K562 (cell line): ENCODE data around the gene PPT2. TPM values are rescaled to one million over a fixed set of nuclear protein-coding genes. Genes with fewer than 3 reads are reported as not detected.

Experiments used
- ATAC-seq: fragments of 200-7000 bp; cut with Tn5 transposase; 3 replicates; pipeline ENCODE4 v1.9.1; 2020; ENCODE audit warnings: moderate library complexity
- BruUV-seq: library from RNA; stranded (reverse); fragments of 400-500 nt; replicated peaks from 2 replicates; lab custom pipeline; 2021; lab: Mats Ljungman, UMichigan
- CTCF ChIA-PET: fragments of 300-600 bp; formaldehyde crosslinking; extraction: SDS; loops from one replicate; lab custom pipeline; 2021; ENCODE audit warnings: low intra/inter-chr PET ratio; lab: Yijun Ruan, JAX
- POLR2A ChIA-PET: fragments of 300-600, 350-650 bp; sonication (Branson Sonifier 250); formaldehyde crosslinking; extraction: SDS; loops from one replicate; lab custom pipeline; 2021; ENCODE audit warnings: antibody characterized with exemption, inconsistent platforms; lab: Yijun Ruan, JAX
- DNase-seq, 4 experiments: peaks; one replicate each; pipeline versions ENCODE4 v3.0.0 to v3.0.0-alpha.2; 2011 to 2018; ENCODE audit warnings: low spot score in 3 of 4, mixed read lengths in 3 of 4; ENCODE audit errors: extremely low read depth in 1 of 4
- FAIRE-seq: peaks from 2 replicates; lab custom pipeline; 2011; peaks lifted over from hg19 to GRCh38; lab: Jason Lieb, UNC
- H2AFZ ChIP-seq: 2 replicates; pipeline ENCODE4 v1.6.0; 2011; ENCODE audit warnings: low read depth, low read length, control low read depth, inconsistent platforms
- H3K27ac ChIP-seq: fragments of 200-600 bp; 3 replicates; pipeline ENCODE4 v1.8.0; 2011; ENCODE audit warnings: low read depth, mild to moderate bottlenecking, control low read depth, inconsistent platforms, low read length, moderate library complexity, mixed read lengths; ENCODE audit errors: extremely low read depth
- H3K27me3 ChIP-seq, 2 experiments: fragments of 300-600 bp in 1 of 2; 2 replicates in 1 of 2; 3 replicates in 1 of 2; pipeline versions ENCODE4 v1.6.0 to v1.8.0; 2011; ENCODE audit warnings: inconsistent platforms in 2 of 2, low read length in 2 of 2, mild to moderate bottlenecking in 1 of 2, mixed read lengths in 1 of 2, moderate library complexity in 1 of 2; ENCODE audit not compliant: control insufficient read depth in 2 of 2, insufficient read depth in 2 of 2
- H3K36me3 ChIP-seq: fragments of 300-600 bp; 3 replicates; pipeline ENCODE4 v1.8.0; 2011; ENCODE audit warnings: mild to moderate bottlenecking, low read length, inconsistent platforms; ENCODE audit not compliant: control insufficient read depth, insufficient read depth
- H3K4me1 ChIP-seq, 2 experiments: fragments of 200-600 bp in 1 of 2; replicated peaks in 1 of 2; 2 replicates in 1 of 2; 3 replicates in 1 of 2; pipeline versions ENCODE4 v1.5.1 to v1.8.0; 2011; ENCODE audit warnings: inconsistent platforms in 2 of 2, low read length in 2 of 2, mild to moderate bottlenecking in 1 of 2, mixed read lengths in 1 of 2, moderate library complexity in 1 of 2; ENCODE audit not compliant: control insufficient read depth in 2 of 2, insufficient read depth in 2 of 2
- H3K4me2 ChIP-seq: 2 replicates; pipeline ENCODE4 v1.6.1; 2011; ENCODE audit warnings: low read length, control low read depth, inconsistent platforms, mixed read lengths; ENCODE audit not compliant: insufficient read depth
- H3K4me3 ChIP-seq: fragments of 200-600 bp; sonication (generic), shearing (Covaris generic); 2 replicates; pipeline ENCODE4 v1.5.1; 2016; ENCODE audit warnings: control low read depth, inconsistent platforms
- H3K79me2 ChIP-seq: fragments of 200-600 bp; 3 replicates; pipeline ENCODE4 v1.8.0; 2011; ENCODE audit warnings: low read length, inconsistent platforms; ENCODE audit not compliant: control insufficient read depth, insufficient read depth
- H3K9ac ChIP-seq, 2 experiments: 2 replicates each; pipeline versions ENCODE4 v1.6.0 to v1.6.1; 2011; ENCODE audit warnings: low read depth in 2 of 2, low read length in 2 of 2, control low read depth in 1 of 2, inconsistent platforms in 1 of 2, mild to moderate bottlenecking in 1 of 2, mixed read lengths in 1 of 2; ENCODE audit not compliant: insufficient read depth in 1 of 2
- H3K9me1 ChIP-seq: one replicate; pipeline ENCODE4 v1.6.0; 2011; ENCODE audit warnings: inconsistent platforms, mild to moderate bottlenecking, low read length, moderate library complexity; ENCODE audit not compliant: control insufficient read depth, insufficient read depth
- H3K9me3 ChIP-seq: replicated peaks from 2 replicates; pipeline ENCODE4 v1.5.1; 2011; ENCODE audit warnings: low read depth, low read length, inconsistent platforms; ENCODE audit not compliant: control insufficient read depth, insufficient read depth
- H4K20me1 ChIP-seq: replicated peaks from 2 replicates; pipeline ENCODE4 v1.6.1; 2011; ENCODE audit warnings: low read length, inconsistent platforms, mixed read lengths; ENCODE audit not compliant: control insufficient read depth, insufficient read depth
- CBX2 ChIP-seq: fragments of 200-600 bp; sonication (generic); IDR thresholded peaks from one replicate; pipeline ENCODE4 v1.6.1; 2012; ENCODE audit warnings: mild to moderate bottlenecking, low read length, inconsistent platforms; ENCODE audit not compliant: insufficient read depth, poor library complexity, severe bottlenecking
- EGR1 ChIP-seq: fragments of 450-650 bp; conservative IDR thresholded peaks from 2 replicates; pipeline ENCODE4 v1.6.1; 2017; ENCODE audit warnings: mild to moderate bottlenecking
- HDAC1 ChIP-seq, 2 experiments: fragments of 450-650 bp; IDR thresholded peaks; 2 replicates each; pipeline ENCODE4 v1.6.1; 2016 to 2017; ENCODE audit warnings: inconsistent platforms in 1 of 2, mild to moderate bottlenecking in 1 of 2, moderate library complexity in 1 of 2
- KDM4B ChIP-seq, 2 experiments: fragments of 450-650 bp in 1 of 2; sonication (generic) in 1 of 2; IDR thresholded peaks; 2 replicates each; pipeline ENCODE4 v1.6.1; 2016 to 2017; ENCODE audit warnings: borderline replicate concordance in 2 of 2, antibody characterized with exemption in 1 of 2, low read depth in 1 of 2, mild to moderate bottlenecking in 1 of 2
- KLF13 ChIP-seq: fragments of 450-650 bp; IDR thresholded peaks from 2 replicates; pipeline ENCODE4 v1.6.1; 2016; ENCODE audit warnings: missing genetic modification characterization, low read depth, mild to moderate bottlenecking, missing compliant biosample characterization, moderate library complexity, borderline replicate concordance
- KLF6 ChIP-seq: fragments of 250-450 bp; sonication (Bioruptor Pico); IDR thresholded peaks from 2 replicates; pipeline ENCODE4 v1.4.0; 2020; ENCODE audit warnings: mild to moderate bottlenecking, moderate library complexity, borderline replicate concordance
- MCM7 ChIP-seq, 2 experiments: fragments of 450-650 bp; IDR thresholded peaks; 2 replicates each; pipeline ENCODE4 v1.6.1; 2016 to 2018
- MYNN ChIP-seq, 2 experiments: sonication (generic); formaldehyde crosslinking in 1 of 2; IDR thresholded peaks; 2 replicates each; pipeline versions ENCODE4 v1.5.0 to v1.6.1; 2016 to 2020; ENCODE audit warnings: antibody characterized with exemption in 1 of 2, missing genetic modification reagents in 1 of 2
- PML ChIP-seq: IDR thresholded peaks from 2 replicates; pipeline ENCODE4 v1.6.1; 2012; ENCODE audit warnings: low read length, inconsistent platforms
- RBFOX2 ChIP-seq: fragments of 200-400 bp; formaldehyde crosslinking; IDR thresholded peaks from 2 replicates; pipeline ENCODE4 v1.6.1; 2017; ENCODE audit warnings: low read depth, mild to moderate bottlenecking, low read length, moderate library complexity
- TGIF2 ChIP-seq: sonication (generic); formaldehyde crosslinking; IDR thresholded peaks from 2 replicates; pipeline ENCODE4 v1.8.1; 2022; ENCODE audit warnings: mild to moderate bottlenecking, missing genetic modification reagents, moderate library complexity
- XRCC5 ChIP-seq: fragments of 200-400 bp; formaldehyde crosslinking; IDR thresholded peaks from 2 replicates; pipeline ENCODE4 v1.6.1; 2017; ENCODE audit warnings: low read depth, mild to moderate bottlenecking, low read length
- ZNF354B ChIP-seq: fragments of 250-450 bp; sonication (Bioruptor Pico); IDR thresholded peaks from 2 replicates; pipeline ENCODE4 v1.4.0; 2020
- WGBS: fragments of 100-300 bp; shearing (Covaris generic); methylation state at CpG from one replicate; pipeline ENCODE4 v1.1.6; 2016; ENCODE audit warnings: low coverage, mixed read lengths; ENCODE audit not compliant: insufficient coverage; ENCODE audit errors: missing lambda C conversion rate; 5-methylcytosine and 5-hydroxymethylcytosine counted together
- in situ Hi-C: fragments of 300-500 bp; cut with MboI; formaldehyde crosslinking; loops from 4 replicates; pipeline ENCODE4 v1.15.0; 2018; ENCODE audit warnings: inconsistent platforms, mixed read lengths
- intact Hi-C: fragments of 100-400 bp; cut with micrococcal nuclease; formaldehyde crosslinking; loops from 2 replicates; pipeline ENCODE4 v1.14.2; 2022
- polyA plus RNA-seq, 8 experiments: library from polyadenylated mRNA; depleted of rRNA in 4 of 8; stranded (reverse) in 5 of 8; unstranded in 3 of 8; fragments of >200 nt; fragmentation: Nextera tagmentation in 2 of 8; fragmentation: Illumina TruSeq in 1 of 8; extraction: Ambion mirVana in 2 of 8; extraction: Trizol in 1 of 8; gene quantifications; 2 replicates each; pipeline versions ENCODE4 v1.2.1 to v1.2.3, GENCODE V29; 2011 to 2014; ENCODE audit warnings: inconsistent platforms in 1 of 8, missing spikeins in 1 of 8
- total RNA-seq, 7 experiments: library from RNA; depleted of rRNA in 6 of 7; stranded (reverse); fragments of >200 nt in 6 of 7; fragmentation: Illumina TruSeq in 2 of 7; extraction: Trizol in 2 of 7; gene quantifications; 2 replicates each; pipeline versions ENCODE4 v1.2.1 to v1.2.3, GENCODE V29; 2011 to 2021; ENCODE audit warnings: low replicate concordance in 1 of 7
- TF ChIP-seq, protein P1 (sequence below), 2 experiments: fragments of 450-650 bp; conservative IDR thresholded peaks; 2 replicates each; pipeline ENCODE4 v1.6.1; 2017; ENCODE audit warnings: mild to moderate bottlenecking in 2 of 2, moderate library complexity in 2 of 2
- TF ChIP-seq, protein P2 (sequence below): sonication (generic); formaldehyde crosslinking; IDR thresholded peaks from 2 replicates; pipeline ENCODE4 v1.8.1; 2023; ENCODE audit warnings: mild to moderate bottlenecking, missing genetic modification reagents
- TF ChIP-seq, protein P3 (sequence below): sonication (generic); formaldehyde crosslinking; IDR thresholded peaks from 2 replicates; pipeline ENCODE4 v1.8.0; 2022; ENCODE audit warnings: missing genetic modification reagents, mild to moderate bottlenecking, borderline replicate concordance

PPT2 gene
- total and polyA plus RNA-seq, 9 of the 15 experiments (the other 6 are each of a cell fraction or from before 2014, with no cell fraction given), result 27.4 to 98.8 (median 69.9) TPM

DNA sequence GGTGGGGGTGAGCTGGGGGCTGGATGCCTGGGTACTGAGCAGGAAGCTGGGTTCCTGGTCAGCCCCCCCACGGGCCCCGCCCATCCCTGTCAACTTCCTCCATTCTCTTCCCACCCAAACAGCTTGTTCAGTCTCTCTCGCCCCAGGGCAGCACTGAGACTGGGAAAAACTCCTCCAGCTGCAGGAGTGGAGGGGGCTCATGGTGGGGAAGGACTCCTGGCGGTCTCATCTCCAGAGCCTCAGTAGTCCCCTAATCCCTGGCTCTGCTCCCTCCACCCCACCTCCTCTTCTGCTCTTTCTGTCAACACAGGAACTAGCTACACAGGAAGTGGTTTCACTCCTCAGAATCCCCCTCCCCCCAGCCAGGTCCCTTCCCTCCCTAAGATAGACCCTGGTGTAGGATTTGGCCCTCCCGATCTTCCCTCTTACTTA, 38.7 kb downstream of the PPT2 start, which contains the start of gene GPSM3:
TSS of gene GPSM3 (minus strand) at position 36 of the 432 bp plus-strand sequence. CDS start 130 bp downstream, outside the sequence.
- H4K20me1 ChIP-seq, result no peaks in the 10 kb centered on the region
- H3K4me3 ChIP-seq, result peak within 1 kb of the TSS; percentile 79
- H3K79me2 ChIP-seq, result peaks cover 58% of the 10 kb centered on the region
- H3K36me3 ChIP-seq, result peaks cover 14% of the 10 kb centered on the region; the same call in 2 of the 3 replicates
- ChIA-PET CTCF (no interaction called here), POLR2A (interaction anchor here (0.6 to 1.4 kb wide), 6 partner anchors 10 to 629 kb away, joined by 3 to 6 read pairs (median 3); partner anchors contain the start of gene BAG6)
- no peak for ATAC-seq
- peak within 1 kb of the TSS; percentile 85 to 93 for H3K9ac ChIP-seq
- H3K27ac ChIP-seq, result peak within 1 kb of the TSS; percentile 93
- H3K27me3 ChIP-seq, result no peaks in the 10 kb centered on the region
- 0% methylated on average over 3 of the region's 5 CpGs for WGBS
- peak; percentile 45 to 85 (median 63) for DNase-seq
- H2AFZ ChIP-seq, result peak within 1 kb of the TSS; percentile 97
- in situ Hi-C loops, result no loop called here
- H3K4me2 ChIP-seq, result peak within 1 kb of the TSS; percentile 96
- peaks cover 72 to 76% of the 10 kb centered on the region in 2 experiments for H3K4me1 ChIP-seq
- intact Hi-C loops, result loop anchor here (10.0 kb wide), 1 partner anchor 288 kb away; the partner anchor contains the start of gene ZBTB12
- no peaks in the 10 kb centered on the region for H3K9me3 ChIP-seq
- peak; percentile 75 for FAIRE-seq
- no peaks in the 10 kb centered on the region for H3K9me1 ChIP-seq
- no TSS peak for BruUV-seq
- peak in 1 of 2 experiments; percentile 19; a peak in 1 of 4 replicates for TF ChIP-seq HDAC1 (IDR thresholded peaks at IDR 0.05)
- TF ChIP-seq MCM7 (IDR thresholded peaks at IDR 0.05), result no peak
- TF ChIP-seq RBFOX2, result peak; percentile 14; the same call in 1 of the 2 replicates
- 0 out of 4 replicates have a peak, but pooled peaks of 1 of the 2 experiments have one; percentile 42 for TF ChIP-seq KDM4B (IDR thresholded peaks at IDR 0.05; ENCODE audit: borderline replicate concordance in 2 of 2, low read depth in 1 of 2)
- TF ChIP-seq TGIF2 (CRISPR knock-in tag), result no peak
- peak; percentile 66; the same call in 1 of the 2 replicates for TF ChIP-seq KLF6 (CRISPR knock-in tag)
- TF ChIP-seq KLF13 (tag), result peak; percentile 42; the same call in 1 of the 2 replicates
- no peak for TF ChIP-seq CBX2
- TF ChIP-seq, protein P1, sequence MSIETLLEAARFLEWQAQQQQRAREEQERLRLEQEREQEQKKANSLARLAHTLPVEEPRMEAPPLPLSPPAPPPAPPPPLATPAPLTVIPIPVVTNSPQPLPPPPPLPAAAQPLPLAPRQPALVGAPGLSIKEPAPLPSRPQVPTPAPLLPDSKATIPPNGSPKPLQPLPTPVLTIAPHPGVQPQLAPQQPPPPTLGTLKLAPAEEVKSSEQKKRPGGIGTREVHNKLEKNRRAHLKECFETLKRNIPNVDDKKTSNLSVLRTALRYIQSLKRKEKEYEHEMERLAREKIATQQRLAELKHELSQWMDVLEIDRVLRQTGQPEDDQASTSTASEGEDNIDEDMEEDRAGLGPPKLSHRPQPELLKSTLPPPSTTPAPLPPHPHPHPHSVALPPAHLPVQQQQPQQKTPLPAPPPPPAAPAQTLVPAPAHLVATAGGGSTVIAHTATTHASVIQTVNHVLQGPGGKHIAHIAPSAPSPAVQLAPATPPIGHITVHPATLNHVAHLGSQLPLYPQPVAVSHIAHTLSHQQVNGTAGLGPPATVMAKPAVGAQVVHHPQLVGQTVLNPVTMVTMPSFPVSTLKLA (conservative IDR thresholded peaks at IDR 0.05), result peak; percentile 23 to 57; a peak in 2 of 4 replicates
- TF ChIP-seq, protein P2, sequence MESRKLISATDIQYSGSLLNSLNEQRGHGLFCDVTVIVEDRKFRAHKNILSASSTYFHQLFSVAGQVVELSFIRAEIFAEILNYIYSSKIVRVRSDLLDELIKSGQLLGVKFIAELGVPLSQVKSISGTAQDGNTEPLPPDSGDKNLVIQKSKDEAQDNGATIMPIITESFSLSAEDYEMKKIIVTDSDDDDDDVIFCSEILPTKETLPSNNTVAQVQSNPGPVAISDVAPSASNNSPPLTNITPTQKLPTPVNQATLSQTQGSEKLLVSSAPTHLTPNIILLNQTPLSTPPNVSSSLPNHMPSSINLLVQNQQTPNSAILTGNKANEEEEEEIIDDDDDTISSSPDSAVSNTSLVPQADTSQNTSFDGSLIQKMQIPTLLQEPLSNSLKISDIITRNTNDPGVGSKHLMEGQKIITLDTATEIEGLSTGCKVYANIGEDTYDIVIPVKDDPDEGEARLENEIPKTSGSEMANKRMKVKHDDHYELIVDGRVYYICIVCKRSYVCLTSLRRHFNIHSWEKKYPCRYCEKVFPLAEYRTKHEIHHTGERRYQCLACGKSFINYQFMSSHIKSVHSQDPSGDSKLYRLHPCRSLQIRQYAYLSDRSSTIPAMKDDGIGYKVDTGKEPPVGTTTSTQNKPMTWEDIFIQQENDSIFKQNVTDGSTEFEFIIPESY, result no peak
- peak; percentile 32; the same call in 1 of the 2 replicates for TF ChIP-seq PML
- TF ChIP-seq ZNF354B, result 0 out of 2 replicates have a peak, but pooled peaks have one; percentile 29
- TF ChIP-seq MYNN (IDR thresholded peaks at IDR 0.05), result peak; percentile 62; the same call in 1 of the 2 replicates
- no peak for TF ChIP-seq MYNN (CRISPR knock-in tag; IDR thresholded peaks at IDR 0.05)
- TF ChIP-seq XRCC5, result no peak
- TF ChIP-seq, protein P3, sequence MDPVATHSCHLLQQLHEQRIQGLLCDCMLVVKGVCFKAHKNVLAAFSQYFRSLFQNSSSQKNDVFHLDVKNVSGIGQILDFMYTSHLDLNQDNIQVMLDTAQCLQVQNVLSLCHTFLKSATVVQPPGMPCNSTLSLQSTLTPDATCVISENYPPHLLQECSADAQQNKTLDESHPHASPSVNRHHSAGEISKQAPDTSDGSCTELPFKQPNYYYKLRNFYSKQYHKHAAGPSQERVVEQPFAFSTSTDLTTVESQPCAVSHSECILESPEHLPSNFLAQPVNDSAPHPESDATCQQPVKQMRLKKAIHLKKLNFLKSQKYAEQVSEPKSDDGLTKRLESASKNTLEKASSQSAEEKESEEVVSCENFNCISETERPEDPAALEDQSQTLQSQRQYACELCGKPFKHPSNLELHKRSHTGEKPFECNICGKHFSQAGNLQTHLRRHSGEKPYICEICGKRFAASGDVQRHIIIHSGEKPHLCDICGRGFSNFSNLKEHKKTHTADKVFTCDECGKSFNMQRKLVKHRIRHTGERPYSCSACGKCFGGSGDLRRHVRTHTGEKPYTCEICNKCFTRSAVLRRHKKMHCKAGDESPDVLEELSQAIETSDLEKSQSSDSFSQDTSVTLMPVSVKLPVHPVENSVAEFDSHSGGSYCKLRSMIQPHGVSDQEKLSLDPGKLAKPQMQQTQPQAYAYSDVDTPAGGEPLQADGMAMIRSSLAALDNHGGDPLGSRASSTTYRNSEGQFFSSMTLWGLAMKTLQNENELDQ (CRISPR knock-in tag), result no peak
- TF ChIP-seq EGR1, result no peak
